Cardiac fibroblast (primary cell): ENCODE data around the gene MRPS22.

Source experiments
- DNase-seq, 2 donors: peaks; one replicate each; pipeline versions ENCODE4 v3.0.0 to v3.0.0-alpha.2; 2010; ENCODE audit warnings: low read depth in 2 of 2
- H3K4me3 ChIP-seq, 2 donors: replicated peaks in 1 of 2; 1 replicate in 1 of 2; 2 replicates in 1 of 2; pipeline ENCODE4 v1.5.1; 2011; ENCODE audit warnings: low read depth in 2 of 2, low read length in 2 of 2, mild to moderate bottlenecking in 2 of 2, moderate library complexity in 1 of 2
- CTCF ChIP-seq: IDR thresholded peaks from one replicate; pipeline ENCODE4 v1.5.1; 2011; ENCODE audit warnings: low read depth, mild to moderate bottlenecking, low read length, inconsistent platforms

MRPS22 gene

DNA sequence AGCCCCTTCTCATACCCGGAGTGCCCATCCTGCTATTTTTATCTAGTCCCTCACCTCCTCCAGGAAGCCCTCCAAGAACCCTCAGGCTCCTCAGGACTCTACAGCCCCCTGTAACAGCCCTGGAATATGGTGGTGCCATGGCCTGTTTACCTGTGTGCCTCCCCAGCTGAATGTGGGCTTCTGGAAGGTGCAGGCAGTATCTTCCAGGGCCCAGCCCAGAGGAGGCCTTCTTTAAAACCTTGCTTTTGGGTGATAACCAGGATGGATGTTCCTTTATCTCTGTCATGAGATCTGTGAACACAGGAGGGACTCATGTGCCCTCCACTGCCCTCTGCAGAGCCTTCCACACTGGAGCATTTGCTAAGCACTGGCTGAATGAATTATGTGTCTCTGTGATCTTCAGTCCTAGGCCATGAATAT, 36.7 kb upstream of the MRPS22 start:
- no peak for DNase-seq
- TF ChIP-seq CTCF: no peak
- no peak overlapping the region for H3K4me3 ChIP-seq

DNA sequence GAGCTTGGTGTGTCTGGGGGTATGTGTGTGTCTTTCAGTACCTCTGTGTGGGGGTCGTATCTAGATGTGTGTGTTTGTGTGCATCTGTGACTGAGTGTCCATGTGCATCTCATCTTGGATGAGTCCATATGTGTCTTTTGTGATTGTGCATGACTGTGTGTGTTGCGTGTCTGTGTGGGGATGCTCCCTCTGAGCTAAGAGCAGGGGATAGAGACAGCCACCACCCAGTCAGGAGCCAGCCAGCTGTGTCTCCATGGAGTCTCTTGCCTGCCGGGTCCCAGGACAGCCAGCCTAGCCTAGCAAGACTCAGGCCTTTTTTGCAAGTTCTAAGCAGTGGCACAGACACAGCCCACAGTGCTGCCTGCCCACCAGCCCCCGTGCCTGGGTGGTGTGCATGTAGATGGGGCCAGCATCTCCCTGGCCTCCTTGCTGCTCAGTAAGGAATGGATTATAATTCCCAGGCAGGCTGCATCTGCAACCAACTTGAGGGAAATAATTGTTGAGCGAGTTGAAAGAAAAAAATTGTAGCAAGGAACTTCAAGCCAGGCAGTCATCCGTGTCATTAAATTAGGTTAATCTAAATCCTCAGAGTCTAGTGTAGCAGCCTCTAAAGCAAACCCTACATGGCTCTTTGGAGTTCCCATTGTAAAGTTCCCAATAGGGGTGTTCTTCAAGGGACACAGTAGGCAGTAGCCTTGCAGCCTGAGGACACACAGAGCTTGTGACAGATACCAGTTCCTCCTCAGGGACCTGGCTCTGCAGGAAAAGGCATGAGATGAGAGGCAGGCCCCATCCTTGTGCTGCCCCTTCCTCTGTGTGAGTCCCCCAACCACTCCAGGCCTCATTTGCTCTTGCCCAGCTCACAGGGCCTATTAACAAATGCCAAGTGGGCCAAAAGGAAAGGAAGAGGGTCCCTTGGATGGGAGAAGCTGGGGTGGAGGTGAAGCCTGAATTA, 35.9 kb upstream of the MRPS22 start:
- H3K4me3 ChIP-seq: no peak overlapping the region
- no peak for TF ChIP-seq CTCF
- DNase-seq: no peak

- DNase-seq: no peak
- no peak overlapping the region for H3K4me3 ChIP-seq
- TF ChIP-seq CTCF: no peak
These were observed 35.3 kb upstream of the MRPS22 start for GRCh38 chr3:139308560-139308959.

GRCh38 chr3:139309061-139309591, 34.7 kb upstream of the MRPS22 start:
- H3K4me3 ChIP-seq: no peak overlapping the region
- no peak for DNase-seq

GRCh38 chr3:139309880-139310279, 33.9 kb upstream of the MRPS22 start:
- no peak for TF ChIP-seq CTCF
- DNase-seq: peak in 1 of 2 donors; percentile 58
- H3K4me3 ChIP-seq: no peak overlapping the region

More at GRCh38 chr3:139309061-139309591, 34.7 kb upstream of the MRPS22 start:
- no peak for TF ChIP-seq CTCF

DNA sequence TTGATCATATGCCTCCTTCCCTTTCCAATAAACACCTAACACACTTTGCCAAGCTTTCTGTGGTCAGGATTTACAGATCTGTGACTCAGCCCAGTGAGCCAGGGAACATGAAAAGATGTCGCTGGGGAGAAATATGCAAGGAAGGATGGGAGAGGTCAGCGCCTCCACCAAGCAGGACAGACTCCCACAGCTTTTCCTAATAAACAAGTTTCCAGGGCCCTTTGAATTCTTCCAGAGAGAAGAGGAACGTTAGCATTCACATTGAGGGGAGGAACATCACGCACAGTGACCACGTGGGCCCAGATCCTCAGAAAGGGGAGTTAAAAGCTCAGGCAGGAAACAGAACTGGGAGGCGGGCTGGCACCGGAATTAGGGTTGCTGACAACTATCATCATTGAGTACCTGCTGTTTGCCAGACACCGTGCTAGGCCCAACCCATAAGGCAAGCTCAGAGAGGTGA, 33.3 kb upstream of the MRPS22 start:
- H3K4me3 ChIP-seq: no peak overlapping the region
- DNase-seq: peak; percentile 76 to 78
- TF ChIP-seq CTCF: no peak
